ENCODE measurements around the gene DDX39A.

DDX39A gene

DNA sequence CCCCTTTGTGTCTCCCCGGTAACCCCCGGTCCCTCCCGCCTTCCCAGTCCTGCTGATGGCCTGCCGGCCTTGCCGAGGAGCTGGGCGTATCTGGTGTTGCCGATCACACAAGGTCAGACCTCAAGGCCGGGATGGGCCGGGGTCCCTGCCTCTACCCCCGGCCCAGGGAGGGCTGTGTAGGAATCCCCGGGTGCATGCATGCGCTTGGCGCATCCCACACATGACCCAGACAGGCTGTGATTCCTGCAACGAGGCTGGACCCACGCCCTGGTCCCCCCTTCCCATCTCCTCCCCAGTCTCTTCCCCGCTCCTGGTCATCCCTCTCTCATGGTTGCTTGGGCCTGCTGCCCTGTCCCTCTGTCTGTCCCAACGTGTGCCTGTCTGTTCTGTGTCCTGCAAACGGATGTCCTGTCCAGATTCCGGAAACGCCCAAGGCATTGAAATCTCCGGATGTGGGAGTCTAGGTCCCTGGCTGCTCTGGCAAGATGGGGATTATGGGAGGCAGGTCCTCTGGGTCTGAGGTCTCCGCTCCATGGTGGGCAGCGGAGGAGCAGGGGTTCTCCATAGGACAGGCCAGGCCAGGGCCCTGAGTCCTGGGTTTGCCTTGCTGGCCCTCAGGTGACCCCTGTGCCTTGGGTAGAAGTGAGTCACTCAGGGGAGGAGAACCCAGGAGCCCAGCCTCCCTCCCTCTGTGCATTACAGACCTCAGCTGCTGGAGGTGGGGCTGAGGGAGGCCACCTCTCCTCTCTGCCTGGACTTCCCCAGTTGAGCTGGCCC, 15.6 kb upstream of the DDX39A start:
- no peak for DNase-seq (ENCODE audit: low read depth)

DNA sequence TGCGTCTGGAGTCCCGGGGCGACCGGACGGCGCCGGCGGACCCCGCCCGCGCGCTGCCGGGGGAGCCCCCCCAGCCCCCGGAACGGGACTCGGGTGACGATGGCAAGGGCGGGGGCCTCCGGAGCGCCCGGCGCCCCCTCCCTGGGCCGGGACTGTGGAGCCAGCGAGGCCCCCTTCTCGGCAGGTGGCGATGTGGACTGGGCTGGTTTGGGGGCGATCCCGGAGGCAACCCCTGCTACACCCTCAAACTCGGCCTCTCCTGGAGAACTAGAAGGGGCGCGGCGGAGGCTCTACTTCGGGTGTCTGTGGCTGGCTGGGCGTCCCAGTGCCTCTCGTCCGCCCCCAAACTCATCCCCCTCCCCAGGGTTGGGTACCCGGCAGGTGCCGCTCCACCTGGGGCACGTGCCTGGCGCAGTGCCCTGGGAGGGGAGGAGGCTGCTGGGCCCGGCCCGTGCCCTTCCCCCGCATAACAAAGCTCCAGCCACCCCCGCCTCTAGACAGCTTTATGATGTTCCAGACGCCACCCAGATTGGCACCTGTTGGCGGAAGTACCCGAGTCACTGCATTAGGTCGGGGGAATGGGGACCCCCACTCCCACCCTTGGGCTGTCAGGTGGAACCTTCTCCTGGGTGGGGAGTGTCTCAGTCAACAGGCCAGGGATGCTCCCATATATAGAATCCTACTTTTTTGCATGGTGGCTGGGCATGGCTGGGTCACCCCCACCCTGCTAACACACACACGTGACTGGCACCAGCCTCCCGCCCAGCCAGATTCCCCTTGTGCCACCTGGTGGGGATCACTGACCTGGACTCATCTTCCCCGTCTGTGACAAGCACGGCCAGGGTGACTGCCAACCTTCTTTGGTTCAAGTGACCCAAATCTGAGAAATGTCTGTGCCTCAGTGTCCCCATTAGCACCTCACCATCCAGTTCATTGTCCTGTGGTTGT, 14.7 kb upstream of the DDX39A start:
- no peak for DNase-seq (ENCODE audit: low read depth)

DNA sequence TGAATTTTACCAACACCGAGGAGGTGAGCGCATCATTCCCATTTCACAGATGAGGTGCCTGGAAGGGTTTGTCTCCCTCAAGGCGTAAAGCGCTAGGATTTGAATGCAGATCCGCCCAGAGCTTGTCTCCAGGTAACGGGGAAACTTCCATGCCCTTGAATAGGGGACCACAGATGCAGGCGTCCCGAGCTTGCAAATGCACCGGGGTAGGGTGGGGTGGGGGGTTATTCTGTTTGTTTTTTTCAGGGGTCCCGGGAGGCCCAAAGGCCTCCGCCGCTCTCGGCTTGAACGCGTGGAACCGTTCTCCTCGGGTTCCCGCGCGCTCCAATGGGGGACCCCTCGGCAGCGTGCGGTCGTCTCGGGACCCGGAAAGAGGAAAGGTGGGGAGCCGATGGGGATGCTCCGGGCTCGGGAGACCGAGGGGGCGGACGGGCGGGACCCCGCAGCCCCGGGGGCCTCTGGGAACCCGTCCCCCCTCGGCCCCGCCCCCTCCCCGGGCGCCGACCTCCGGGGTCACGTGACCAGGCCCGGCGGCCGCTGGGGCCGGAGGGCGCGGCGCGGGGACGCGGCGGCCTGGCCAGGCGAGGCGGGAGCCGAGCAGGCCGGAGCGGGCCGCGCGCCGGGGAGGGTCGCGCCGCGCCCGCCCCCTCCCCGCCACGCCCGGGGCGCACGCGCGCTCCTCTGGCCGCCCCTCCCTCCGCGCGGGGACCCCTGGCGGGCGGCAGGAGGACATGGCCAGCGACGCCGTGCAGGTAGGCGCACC, 13.8 kb upstream of the DDX39A start, which contains the start of gene PKN1:
PKN1 (plus strand) TSS at position 516 of the 763 bp plus-strand sequence; CDS start at position 732, 216 bp downstream.
- peak; percentile 64 for DNase-seq (ENCODE audit: low read depth)

DNA sequence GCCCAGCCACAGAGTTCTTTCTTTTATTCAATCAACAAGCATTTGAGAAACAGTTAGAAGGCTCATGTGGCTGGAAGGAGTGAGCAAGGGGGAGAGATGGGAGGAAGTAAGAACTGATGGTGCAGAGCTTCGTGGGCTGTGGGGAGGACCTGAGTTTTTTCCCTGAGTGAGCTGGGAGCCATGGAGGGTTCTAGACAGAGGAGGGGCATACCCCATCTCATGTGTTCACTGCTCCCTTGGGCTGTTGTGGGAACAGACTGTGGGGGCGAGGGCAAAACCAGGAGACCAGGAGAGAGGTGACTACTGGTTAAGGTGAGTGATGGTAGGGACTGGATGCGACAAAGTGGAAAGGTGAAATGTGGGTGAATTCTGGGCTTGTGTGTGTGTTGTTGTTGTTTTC, 11.6 kb upstream of the DDX39A start:
- DNase-seq (ENCODE audit: low read depth) = no peak

DNA sequence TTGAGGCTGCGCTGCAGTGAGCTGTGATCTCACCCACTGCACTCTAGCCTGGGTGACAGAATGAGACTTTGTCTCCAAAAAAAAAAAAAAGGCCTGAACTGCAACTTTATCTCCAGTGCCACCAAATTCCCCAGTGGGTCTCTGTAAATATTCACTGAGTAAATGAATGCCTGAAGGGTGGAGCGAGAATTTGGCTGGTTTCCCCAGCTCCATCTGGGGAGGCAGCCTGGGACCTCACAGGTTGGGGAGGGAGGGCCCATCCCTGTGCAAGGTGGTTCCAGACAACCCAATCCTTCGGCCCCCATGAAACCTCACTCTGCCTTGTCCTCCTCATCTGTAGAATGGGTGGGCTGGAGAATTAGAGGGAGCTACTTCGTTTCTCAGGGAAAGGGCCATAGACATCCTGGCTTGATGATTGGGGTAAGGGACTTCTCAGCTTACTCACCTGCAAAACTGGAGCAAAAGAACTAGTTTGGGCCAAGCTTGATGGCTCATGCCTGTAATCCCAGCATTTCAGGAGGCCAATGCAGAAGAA, 9.8 kb upstream of the DDX39A start:
- DNase-seq (ENCODE audit: low read depth) = no peak

DNA sequence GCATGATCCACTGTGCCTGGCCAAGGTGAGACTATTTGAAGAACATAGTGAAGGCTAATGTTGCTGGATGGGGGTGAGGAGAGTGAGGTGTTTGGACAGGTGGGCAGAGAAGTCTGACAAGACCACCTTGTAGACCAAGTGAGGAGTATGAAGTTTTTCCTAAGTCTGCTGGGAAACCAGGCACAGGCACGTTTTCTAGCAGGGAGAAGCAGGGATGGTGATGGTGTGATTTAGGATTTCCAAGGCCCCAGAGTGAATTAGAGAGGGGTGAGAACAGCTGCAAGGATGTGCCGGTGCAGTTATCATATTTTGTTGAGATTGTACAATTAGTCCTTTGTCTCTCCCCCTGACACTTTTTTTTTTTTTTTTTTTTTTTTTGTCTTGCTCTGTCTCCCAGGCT, 8.3 kb upstream of the DDX39A start:
- DNase-seq (ENCODE audit: low read depth) = no peak

DNA sequence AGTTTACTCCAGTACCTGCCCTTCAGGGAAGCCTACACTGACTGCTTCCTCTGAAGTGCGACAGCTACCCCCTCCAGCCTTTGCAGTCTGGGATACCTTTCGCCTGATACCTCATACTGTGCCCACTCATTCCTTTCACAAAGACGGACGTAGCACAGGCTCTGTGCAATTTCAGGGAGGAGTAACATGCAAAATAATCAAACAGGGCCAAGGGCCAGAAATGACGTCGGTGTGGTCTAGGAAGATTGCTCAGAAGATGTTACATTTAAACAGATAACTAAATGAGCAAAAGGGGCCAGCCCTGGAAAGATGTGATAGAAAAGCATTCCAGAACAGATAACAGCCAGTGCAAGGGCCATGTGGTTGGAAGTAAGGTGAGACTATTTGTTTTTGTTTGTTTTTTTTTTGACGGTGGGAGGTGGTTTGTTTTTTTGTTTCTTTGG, 6.6 kb upstream of the DDX39A start:
- no peak for DNase-seq (ENCODE audit: low read depth)

DNA sequence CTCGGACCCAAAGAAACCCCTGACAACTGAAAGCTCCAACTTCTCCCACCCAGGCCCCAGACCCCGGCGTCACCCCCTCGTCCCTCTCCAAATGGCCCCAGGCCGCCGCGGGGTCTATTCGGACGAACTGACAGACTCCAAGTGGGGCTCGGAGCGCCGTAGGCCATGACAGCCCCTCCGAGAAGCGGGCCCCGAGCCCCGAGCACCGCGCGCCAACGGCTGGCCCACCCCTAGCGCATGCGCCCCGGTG, 360 bp downstream of the DDX39A start:
- peak; percentile 81 for DNase-seq (ENCODE audit: low read depth)

DNA sequence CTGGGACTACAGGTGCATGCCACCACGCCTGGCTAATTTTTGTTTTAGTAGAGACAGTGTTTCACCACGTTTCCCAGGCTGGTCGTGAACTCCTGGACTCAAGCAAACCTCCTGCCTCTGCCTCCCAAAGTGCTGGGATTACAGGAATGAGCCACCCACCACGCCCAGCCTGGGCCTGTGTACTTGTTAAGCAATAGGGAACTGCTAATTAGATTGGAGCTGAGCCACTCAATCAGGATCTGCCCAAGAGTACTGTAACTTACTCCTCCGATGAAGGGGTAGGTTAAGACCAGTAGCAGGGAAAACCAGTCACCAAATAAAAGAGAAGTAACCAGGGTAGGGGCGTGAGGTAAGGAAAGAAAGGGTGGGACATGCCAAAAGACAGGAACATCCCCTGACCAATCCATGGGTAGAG, 2.3 kb downstream of the DDX39A start:
- DNase-seq (ENCODE audit: low read depth) = no peak

DNA sequence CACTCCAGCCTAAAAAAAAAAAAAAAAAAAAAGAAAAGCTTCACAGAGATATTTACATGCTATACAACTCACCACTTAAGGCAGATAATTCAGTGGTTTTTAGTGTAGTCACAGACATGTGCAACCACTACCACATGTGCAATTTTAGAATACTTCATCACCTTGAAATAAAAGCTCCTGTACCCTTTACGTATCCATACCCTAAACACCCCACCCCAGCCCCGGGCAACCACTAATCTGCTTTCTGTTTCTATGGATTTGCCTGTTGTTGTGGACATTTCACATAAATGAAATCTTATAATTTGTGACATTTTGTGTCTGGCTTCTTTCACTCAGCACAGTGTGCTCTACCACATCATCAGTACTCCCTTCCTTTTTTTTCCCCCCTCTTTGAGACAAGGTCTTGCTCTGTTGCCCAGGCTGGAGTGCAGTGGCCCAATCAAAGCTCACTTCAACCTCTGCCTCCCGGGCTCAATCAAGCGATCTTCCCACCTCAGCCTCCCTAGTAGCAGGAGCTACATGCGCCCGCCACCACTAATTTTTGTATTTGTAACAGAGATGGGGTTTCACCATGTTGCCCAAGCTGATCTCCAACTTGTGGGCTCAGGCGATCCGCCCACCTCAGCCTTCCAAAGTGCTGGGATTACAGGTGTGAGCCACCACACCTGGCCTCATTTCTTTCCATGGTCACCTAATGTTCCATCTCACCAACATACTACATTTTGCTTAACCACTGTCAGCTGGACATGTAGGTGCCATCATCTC, 4.0 kb downstream of the DDX39A start:
- DNase-seq (ENCODE audit: low read depth) = no peak

DNA sequence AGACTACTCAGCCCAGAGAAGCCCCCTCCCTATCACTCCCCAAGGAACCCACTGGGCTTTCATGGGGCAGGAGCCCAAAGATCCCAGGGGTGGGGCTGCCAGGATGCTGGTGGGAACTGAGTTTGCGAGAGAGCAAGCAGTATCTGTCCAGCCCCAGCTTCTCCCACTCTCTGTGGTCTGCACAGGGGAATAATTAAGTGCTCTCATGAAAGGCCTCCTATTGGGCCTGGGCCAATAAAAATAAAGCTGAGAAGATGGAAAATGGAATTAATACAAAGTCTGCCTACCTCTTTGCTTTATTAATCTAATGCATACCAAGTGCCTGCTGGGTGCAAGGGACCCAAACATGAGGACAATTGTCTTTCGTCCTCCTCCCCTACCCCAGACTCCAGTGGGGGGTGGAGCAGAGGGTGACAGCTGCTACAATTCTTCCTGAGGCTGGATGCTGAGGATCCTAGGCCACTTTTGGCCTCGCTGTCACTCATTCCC, 5.4 kb downstream of the DDX39A start:
- DNase-seq (ENCODE audit: low read depth) = no peak

DNA sequence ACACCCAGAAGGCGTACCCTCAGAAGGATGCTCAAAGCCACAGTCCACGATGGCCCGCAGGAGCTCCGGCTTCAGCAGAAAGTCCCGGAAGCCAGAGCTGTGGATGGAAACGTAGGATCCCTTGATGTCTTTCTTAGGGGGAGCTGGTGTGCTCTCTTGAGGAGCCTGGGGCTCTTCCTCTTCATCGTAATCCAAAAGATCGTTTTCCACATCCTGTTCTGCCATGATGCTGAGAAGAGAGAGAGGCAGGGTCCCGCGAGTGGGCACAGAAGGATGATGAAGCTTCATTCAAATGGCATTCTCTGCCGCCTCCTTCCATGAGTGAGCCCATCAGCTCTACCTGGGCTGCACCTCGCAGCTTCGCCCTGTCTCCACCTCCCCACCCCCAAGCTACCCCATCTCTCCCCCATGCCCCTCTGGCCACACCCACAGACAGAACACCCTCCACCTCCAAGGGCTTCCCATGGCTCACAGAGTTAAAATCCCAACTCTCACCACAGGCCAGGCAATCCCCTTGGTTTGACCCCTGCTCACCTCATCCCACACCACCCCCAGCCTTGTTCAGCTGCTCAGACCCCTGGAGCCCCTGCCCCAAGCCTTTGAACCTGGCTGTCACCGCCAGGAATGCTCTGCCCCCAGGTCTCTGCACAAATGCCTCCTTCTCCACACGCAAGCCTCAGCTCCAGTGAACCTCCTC, 6.0 kb downstream of the DDX39A start:
- DNase-seq (ENCODE audit: low read depth) = no peak

DNA sequence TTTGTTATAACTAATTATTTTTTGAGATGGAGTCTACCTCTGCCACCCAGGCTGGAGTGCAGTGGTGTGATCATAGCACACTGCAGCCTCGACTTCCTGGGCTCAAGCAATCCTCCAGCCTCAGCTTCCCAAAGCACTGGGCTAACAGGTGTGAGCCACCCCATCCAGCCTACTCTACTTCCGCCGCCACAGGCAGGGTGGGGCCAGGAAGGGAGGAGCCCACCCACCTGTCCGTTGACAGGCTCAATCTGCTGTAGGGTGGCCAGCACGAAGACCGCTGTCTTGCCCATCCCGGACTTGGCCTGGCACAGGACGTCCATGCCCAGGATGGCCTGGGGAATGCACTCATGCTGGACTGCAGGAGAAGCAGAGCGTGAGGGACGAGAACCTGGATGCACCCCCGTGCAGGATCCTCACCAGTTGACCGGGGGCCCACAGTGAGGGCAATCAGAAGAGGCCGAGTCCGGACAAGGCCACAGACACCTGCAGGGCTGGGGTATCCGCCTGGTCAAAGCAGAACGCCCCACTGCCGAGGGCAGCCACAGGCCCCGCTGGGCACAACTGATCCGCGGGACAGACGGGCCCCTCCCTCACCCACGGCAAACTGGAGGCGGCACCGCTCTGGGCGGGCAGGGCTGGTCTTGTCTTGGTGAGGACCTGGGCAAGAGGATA, 6.7 kb downstream of the DDX39A start:
- DNase-seq (ENCODE audit: low read depth) = no peak

DNA sequence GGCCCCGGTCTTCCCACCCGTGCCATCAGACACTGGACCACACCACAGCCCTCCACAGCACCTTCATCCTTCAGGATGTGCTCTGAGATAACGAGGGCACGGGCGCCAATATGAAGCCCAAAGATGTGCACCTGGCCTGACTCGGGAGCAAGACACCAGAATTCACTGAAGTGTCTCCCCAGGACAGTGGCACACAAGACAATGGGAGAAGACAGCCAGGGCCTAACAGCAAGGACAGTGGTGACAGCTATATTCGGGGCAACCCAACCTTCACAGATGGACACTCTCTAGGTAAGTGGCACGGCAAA, 7.2 kb downstream of the DDX39A start:
- DNase-seq (ENCODE audit: low read depth) = no peak

DNA sequence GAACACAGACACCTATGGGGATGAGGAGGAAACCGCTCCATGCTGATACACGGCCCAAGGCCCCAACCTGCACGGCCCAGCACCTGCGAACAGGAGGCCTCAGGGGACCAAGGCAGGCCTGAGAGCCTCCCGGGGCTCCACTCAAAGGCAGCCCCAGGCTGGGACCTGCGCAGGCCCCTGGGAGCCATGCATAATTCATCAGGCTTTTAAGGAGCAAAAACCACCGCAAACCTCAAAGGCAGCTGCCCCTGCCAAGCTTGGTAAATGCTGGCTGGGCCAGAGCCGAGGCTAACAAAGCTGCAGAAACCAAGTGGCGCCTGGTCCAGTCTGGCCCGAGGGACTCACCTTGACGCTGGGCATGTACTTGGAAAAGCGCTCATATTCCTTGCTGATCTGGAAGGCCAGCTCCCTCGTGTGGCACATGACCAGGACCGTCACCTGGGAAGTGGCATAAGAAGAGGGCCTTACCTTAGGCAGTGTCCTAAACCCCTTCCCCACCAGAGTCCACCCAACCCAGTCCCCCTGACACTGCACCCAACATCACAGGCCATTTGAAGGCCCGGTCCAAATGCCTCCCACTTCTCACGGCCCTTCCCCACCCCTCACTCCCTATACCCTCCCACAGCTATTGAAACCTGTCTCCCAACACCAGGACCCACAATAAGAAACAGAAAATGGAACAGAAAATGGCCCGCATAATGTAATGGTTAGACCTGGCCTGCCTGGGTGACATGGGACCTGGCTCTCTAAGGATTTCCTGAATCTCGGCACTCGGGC, 7.8 kb downstream of the DDX39A start:
- no peak for DNase-seq (ENCODE audit: low read depth)

DNA sequence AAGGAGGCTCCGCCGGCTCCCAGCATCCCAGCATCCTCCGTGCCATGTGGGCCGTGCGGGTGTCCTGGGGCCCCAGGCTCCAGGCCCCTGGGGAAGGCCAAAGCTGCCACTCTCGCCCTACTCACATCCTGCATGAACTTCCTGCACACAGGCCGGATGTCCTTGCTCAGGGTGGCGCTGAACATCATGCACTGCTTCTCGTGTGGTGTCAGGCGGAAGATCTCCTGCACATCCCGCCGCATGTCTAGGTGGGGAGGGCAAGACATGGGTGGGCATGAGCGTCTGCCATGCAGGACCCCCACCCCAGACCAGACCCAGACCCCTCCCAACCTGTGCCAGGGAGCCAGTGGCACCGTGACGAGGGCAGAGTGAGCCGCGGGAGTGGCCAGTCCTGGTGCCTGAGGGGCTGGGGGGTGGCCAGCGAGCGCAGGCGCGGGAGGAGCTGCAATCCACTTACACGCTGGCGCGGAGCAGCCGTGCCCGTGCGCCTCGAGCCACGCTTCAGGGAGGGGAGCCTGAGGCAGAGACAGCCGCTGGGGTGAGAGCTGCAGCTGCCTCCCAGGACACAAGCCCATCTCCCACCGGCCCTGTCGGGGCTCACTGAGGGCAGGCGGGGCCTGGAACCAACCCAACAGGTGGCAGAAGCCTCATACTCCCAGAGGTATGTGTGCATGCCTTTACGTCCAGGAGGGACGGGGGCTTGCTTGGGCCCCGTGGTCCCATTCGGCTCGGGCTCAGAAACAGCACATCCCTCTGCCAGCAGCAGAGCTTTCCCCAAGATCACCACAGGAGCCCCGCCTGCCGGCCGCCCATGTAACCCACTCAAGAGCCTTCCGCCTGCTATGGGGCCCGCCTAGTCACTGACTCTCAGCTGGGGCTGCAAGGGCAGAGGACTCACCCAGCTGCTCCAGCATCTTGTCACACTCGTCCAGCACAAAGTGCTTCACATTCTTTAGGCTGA, 8.8 kb downstream of the DDX39A start:
- no peak for DNase-seq (ENCODE audit: low read depth)

DNA sequence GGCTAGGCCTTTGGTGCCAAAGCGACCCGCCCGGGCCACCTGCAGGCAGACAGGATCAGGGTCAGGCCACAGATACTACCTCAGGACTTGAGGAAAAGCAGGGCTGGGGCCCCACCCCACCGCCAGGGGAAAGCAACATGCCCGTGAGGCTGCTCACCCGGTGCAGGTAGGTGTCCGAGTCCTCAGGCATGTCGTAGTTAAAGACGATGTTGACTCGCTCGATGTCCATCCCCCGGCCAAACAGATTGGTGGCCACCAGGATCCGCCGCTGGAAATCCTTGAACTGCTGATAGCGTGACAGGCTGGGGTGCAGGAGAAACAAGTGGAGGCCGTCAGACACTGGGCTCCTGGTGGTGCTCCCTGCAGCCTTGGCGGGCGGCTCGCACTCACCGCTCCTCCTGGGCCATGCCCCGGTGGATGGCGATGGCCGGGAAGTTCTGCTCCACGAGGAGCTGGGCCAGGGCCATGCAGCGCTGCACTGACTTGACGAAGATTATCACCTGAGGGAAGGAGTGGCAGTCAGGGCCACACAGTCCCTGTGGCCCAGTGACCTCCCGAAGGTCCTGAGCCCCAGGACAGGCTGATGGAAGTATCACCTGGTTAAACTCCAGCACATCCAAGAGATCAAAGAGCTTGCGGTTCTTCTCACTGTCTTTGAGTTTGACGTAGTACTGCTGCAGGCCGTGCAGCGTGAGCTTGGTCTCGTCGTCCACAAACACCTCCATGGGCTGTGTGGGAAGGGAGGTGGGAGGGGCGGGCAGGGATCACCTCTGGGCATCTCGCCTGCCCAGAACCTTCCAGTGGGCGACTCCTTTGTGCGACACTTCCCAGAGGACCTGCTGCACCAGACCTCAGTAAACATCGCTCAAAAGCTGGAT, 9.8 kb downstream of the DDX39A start:
- no peak for DNase-seq (ENCODE audit: low read depth)

All from activated T-cell treated with anti-CD3 and anti-CD28 coated beads for 48 hours (primary cell).